ENCODE results near the gene RPS6KA5. TPM values are rescaled to one million over a fixed set of nuclear protein-coding genes. Genes with fewer than 3 reads are reported as not detected.
A peak's percentile ranks its signal among the peaks of the same experiment; 100 is the strongest.

The RPS6KA5 gene
- total RNA-seq, 1 experiment from 2014 or later: 8.6 TPM

DNA sequence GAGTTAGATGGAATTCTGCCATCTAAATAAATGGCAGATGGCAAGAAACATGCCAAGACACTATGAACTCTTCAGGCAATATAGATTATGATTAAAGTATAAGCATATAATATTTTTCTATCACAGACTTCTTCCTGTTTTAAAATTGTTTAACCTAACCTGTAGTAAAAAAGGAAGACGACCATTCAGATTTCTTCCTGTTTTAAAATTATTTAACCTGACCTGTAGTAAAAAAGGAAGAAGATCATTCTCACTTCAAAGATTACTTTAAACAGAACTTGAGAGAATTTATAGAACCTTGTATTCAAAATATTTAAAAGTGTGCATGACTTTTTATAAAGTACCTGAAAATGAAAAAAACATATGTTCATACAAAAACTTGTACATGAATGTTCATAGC lies 63.5 kb downstream of the RPS6KA5 start:
- no peak for TF ChIP-seq EZH2phosphoT487 (IDR thresholded peaks at IDR 0.05; ENCODE audit: borderline replicate concordance, low read length)
- TF ChIP-seq EZH2 (IDR thresholded peaks at IDR 0.05; ENCODE audit: low read length, unreplicated experiment): no peak
- TF ChIP-seq, protein P1, sequence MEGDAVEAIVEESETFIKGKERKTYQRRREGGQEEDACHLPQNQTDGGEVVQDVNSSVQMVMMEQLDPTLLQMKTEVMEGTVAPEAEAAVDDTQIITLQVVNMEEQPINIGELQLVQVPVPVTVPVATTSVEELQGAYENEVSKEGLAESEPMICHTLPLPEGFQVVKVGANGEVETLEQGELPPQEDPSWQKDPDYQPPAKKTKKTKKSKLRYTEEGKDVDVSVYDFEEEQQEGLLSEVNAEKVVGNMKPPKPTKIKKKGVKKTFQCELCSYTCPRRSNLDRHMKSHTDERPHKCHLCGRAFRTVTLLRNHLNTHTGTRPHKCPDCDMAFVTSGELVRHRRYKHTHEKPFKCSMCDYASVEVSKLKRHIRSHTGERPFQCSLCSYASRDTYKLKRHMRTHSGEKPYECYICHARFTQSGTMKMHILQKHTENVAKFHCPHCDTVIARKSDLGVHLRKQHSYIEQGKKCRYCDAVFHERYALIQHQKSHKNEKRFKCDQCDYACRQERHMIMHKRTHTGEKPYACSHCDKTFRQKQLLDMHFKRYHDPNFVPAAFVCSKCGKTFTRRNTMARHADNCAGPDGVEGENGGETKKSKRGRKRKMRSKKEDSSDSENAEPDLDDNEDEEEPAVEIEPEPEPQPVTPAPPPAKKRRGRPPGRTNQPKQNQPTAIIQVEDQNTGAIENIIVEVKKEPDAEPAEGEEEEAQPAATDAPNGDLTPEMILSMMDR (conservative IDR thresholded peaks at IDR 0.05; ENCODE audit: low read depth, low read length): no peak
- H4K20me1 ChIP-seq (ENCODE audit: low read length): peaks cover 3% of the 10 kb centered on the region; the same call in 1 of the 2 replicates
- BruUV-seq (replicated peaks): no TSS peak
- no peaks in the 10 kb centered on the region for H3K79me2 ChIP-seq (ENCODE audit: low read length)
- no peak for DNase-seq
- no peak overlapping the region for H3K27ac ChIP-seq (ENCODE audit: low read length)
- H3K36me3 ChIP-seq (ENCODE audit: low read depth, low read length): no peaks in the 10 kb centered on the region
- H3K9me3 ChIP-seq (ENCODE audit: low read length): no peaks in the 10 kb centered on the region
- no peak overlapping the region for H3K4me2 ChIP-seq (ENCODE audit: low read length)
- CTCF ChIA-PET: no interaction called here
- no peak overlapping the region for H3K9ac ChIP-seq (ENCODE audit: low read length)
- peaks cover 17% of the 10 kb centered on the region for H3K4me1 ChIP-seq (ENCODE audit: insufficient read depth, low read length)
- no peaks in the 10 kb centered on the region for H3F3A ChIP-seq (ENCODE audit: low read length, unreplicated experiment)
- H2AFZ ChIP-seq (ENCODE audit: low read length): no peak overlapping the region
- H3K4me3 ChIP-seq (ENCODE audit: low read length): no peak overlapping the region
- H3K27me3 ChIP-seq (ENCODE audit: low read length): no peaks in the 10 kb centered on the region
- POLR2A ChIA-PET (ENCODE audit: unreplicated experiment): no interaction called here
- intact Hi-C loops (cut with micrococcal nuclease): no loop called here
- no peak for ATAC-seq
- no peaks in the 10 kb centered on the region for H3K9me2 ChIP-seq (replicated peaks; ENCODE audit: low read length)

DNA sequence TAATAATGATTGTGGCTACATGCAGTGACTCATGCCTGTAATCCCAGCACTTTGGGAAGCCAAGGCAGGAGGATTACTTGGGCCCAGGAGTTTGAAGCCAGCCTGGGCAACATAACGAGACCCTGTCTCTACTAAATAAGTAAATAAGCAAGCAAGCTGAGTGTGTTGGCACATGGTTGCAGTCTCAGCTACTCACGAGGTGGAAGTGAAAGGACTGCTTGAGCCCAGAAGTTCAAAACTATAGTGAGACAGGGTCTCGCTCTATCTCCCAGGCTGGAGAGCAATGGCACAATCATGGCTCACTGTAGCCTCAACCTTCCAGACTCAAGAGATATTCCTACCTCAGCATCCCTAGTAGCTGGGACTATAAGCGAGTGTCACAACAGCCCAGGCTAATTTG lies 64.7 kb downstream of the RPS6KA5 start:
- H3K27ac ChIP-seq (ENCODE audit: low read length): peak overlapping the region; percentile 54; the same call in 1 of the 2 replicates

DNA sequence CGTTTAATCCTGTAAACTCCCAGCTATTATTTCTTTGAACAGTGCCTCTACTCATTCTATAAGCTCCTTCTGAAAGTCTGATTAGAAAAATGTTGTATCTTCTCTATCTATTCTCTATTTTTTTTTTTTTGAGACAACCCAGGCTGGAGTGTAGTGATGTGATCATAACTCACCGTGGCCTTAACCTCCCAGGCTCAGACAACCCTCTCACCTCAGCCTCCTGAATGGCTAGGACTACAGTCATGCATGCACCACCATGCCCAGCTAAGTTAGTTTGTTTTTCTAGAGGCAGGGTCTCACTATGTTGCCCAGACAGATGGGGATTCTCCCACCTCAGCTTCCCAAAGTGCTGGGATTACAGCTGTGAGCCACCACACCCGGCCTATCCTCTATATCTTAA lies 66.6 kb downstream of the RPS6KA5 start:
- H3F3A ChIP-seq (ENCODE audit: low read length, unreplicated experiment): no peaks in the 10 kb centered on the region
- no peak overlapping the region for H3K4me2 ChIP-seq (ENCODE audit: low read length)
- ATAC-seq: no peak
- no peak overlapping the region for H3K27ac ChIP-seq (ENCODE audit: low read length)
- no peaks in the 10 kb centered on the region for H3K27me3 ChIP-seq (ENCODE audit: low read length)
- H2AFZ ChIP-seq (ENCODE audit: low read length): no peak overlapping the region
- H3K79me2 ChIP-seq (ENCODE audit: low read length): no peaks in the 10 kb centered on the region
- no TSS peak for BruUV-seq (replicated peaks)
- intact Hi-C loops (cut with micrococcal nuclease): loop anchor here (2.0 kb wide), 2 partner anchors 53 to 67 kb away; partner anchors contain the start of gene RPS6KA5
- CTCF ChIA-PET: no interaction called here
- no peak for DNase-seq
- H3K4me3 ChIP-seq (ENCODE audit: low read length): no peak overlapping the region
- no peaks in the 10 kb centered on the region for H3K9me2 ChIP-seq (replicated peaks; ENCODE audit: low read length)
- no peak overlapping the region for H3K9ac ChIP-seq (ENCODE audit: low read length)
- no peaks in the 10 kb centered on the region for H3K36me3 ChIP-seq (ENCODE audit: low read depth, low read length)
- TF ChIP-seq EZH2 (IDR thresholded peaks at IDR 0.05; ENCODE audit: low read length, unreplicated experiment) (no peak), EZH2phosphoT487 (IDR thresholded peaks at IDR 0.05; ENCODE audit: borderline replicate concordance, low read length) (no peak)
- TF ChIP-seq, protein P1 (conservative IDR thresholded peaks at IDR 0.05; ENCODE audit: low read depth, low read length): no peak
- POLR2A ChIA-PET (ENCODE audit: unreplicated experiment): no interaction called here
- H3K4me1 ChIP-seq (ENCODE audit: insufficient read depth, low read length): peaks cover 17% of the 10 kb centered on the region
- peaks cover 3% of the 10 kb centered on the region; the same call in 1 of the 2 replicates for H4K20me1 ChIP-seq (ENCODE audit: low read length)
- H3K9me3 ChIP-seq (ENCODE audit: low read length): no peaks in the 10 kb centered on the region

More for the DNA sequence above, 64.7 kb downstream of the RPS6KA5 start:
- no peaks in the 10 kb centered on the region for H3K9me2 ChIP-seq (replicated peaks; ENCODE audit: low read length)
- peaks cover 17% of the 10 kb centered on the region for H3K4me1 ChIP-seq (ENCODE audit: insufficient read depth, low read length)
- ChIA-PET POLR2A (ENCODE audit: unreplicated experiment) (no interaction called here), CTCF (no interaction called here)
- no peaks in the 10 kb centered on the region for H3F3A ChIP-seq (ENCODE audit: low read length, unreplicated experiment)
- ATAC-seq: peak; percentile 54; the same call in 1 of the 2 replicates
- DNase-seq: peak; percentile 33
- H3K9me3 ChIP-seq (ENCODE audit: low read length): no peaks in the 10 kb centered on the region
- TF ChIP-seq, protein P1 (conservative IDR thresholded peaks at IDR 0.05; ENCODE audit: low read depth, low read length): no peak
- TF ChIP-seq EZH2 (IDR thresholded peaks at IDR 0.05; ENCODE audit: low read length, unreplicated experiment): no peak
- no peak for TF ChIP-seq EZH2phosphoT487 (IDR thresholded peaks at IDR 0.05; ENCODE audit: borderline replicate concordance, low read length)
- peak overlapping the region; percentile 77 for H3K4me2 ChIP-seq (ENCODE audit: low read length)
- H3K27me3 ChIP-seq (ENCODE audit: low read length): no peaks in the 10 kb centered on the region
- peak overlapping the region; percentile 36; the same call in 1 of the 2 replicates for H3K4me3 ChIP-seq (ENCODE audit: low read length)
- intact Hi-C loops (cut with micrococcal nuclease): loop anchor here (2.0 kb wide), 2 partner anchors 55 to 65 kb away; partner anchors contain the start of gene RPS6KA5
- H3K36me3 ChIP-seq (ENCODE audit: low read depth, low read length): no peaks in the 10 kb centered on the region
- H3K79me2 ChIP-seq (ENCODE audit: low read length): no peaks in the 10 kb centered on the region
- no TSS peak for BruUV-seq (replicated peaks)
- no peak overlapping the region for H2AFZ ChIP-seq (ENCODE audit: low read length)
- peaks cover 3% of the 10 kb centered on the region; the same call in 1 of the 2 replicates for H4K20me1 ChIP-seq (ENCODE audit: low read length)
- H3K9ac ChIP-seq (ENCODE audit: low read length): no peak overlapping the region

Data from PC-3 (cell line).